Activated naive CD8-positive, alpha-beta T cell treated with anti-CD3 and anti-CD28 coated beads for 36 hours (primary cell): ENCODE data around the gene PIGM. TPM values are rescaled to one million over a fixed set of nuclear protein-coding genes. Genes with fewer than 3 reads are reported as not detected.

Experiments
- DNase-seq: peaks from one replicate; pipeline ENCODE4 v3.0.0; 2021
- H3K27ac Mint-ChIP-seq: one replicate; pipeline ENCODE4 v1.8.0; 2022; ENCODE audit warnings: mild to moderate bottlenecking, moderate library complexity, mixed read lengths
- H3K27me3 Mint-ChIP-seq: one replicate; pipeline ENCODE4 v1.8.0; 2022; ENCODE audit warnings: mild to moderate bottlenecking, mixed read lengths
- H3K36me3 Mint-ChIP-seq: one replicate; pipeline ENCODE4 v1.8.0; 2021; ENCODE audit warnings: mild to moderate bottlenecking, mixed read lengths
- H3K4me1 Mint-ChIP-seq: one replicate; pipeline ENCODE4 v1.8.0; 2021; ENCODE audit warnings: mixed read lengths
- H3K4me3 Mint-ChIP-seq: one replicate; pipeline ENCODE4 v1.8.0; 2022; ENCODE audit warnings: mild to moderate bottlenecking, moderate library complexity, mixed read lengths
- H3K9me3 Mint-ChIP-seq: one replicate; pipeline ENCODE4 v1.8.0; 2022; ENCODE audit warnings: mixed read lengths
- total RNA-seq, 2 experiments: library from RNA; stranded (reverse); gene quantifications; one replicate each; pipeline ENCODE4 v1.2.3, GENCODE V29; 2021

PIGM gene
- 1 to 10 TPM; 4.7 TPM for total RNA-seq

DNA sequence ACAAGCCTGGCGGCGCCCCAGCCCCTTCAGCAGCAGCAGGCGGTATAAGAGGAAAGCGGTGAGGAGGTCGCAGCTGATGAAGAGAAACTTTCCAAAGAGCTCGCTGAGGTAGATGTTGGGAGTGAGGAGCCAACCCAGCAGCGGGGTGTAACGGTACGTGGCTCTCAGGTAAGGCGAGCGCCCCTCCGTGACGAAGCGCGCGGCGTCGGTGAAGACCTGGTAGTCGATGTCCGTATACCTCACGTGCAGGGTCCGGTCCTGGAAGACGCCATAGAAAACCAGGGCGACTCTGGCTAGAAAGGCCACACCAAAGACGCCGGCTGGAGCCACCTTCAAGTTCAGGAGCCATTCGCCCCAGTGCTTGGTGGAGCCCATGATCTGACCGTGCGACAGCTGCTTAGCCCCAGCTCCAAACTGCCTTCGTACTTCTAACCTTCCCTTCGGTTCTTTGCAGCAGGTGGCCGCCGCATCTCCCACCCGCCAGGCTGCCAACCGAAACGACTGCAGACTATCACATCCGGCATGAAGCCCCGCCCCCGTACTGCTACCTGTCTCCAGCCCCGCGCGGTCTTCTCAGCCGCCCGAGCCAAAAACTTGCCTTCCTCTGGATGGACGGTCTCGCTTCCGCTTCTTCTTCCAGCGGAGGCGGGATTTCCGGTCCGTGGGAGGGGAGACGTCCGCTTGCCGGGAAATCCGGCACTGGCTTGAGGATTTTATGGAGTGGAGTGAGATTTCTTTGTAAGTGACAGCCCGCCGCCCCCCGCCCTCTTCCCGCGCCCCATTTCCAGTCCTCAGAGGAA, at the start of gene PIGM:
TSS of gene PIGM (minus strand) at position 626 of the 800 bp plus-strand sequence. CDS start at position 375, 251 bp downstream.
- peak; percentile 95 for DNase-seq
- peak within 1 kb of the TSS; percentile 89 for H3K27ac Mint-ChIP-seq
- H3K27me3 Mint-ChIP-seq: no peaks in the 10 kb centered on the region
- H3K4me1 Mint-ChIP-seq: peaks cover 25% of the 10 kb centered on the region
- no peaks in the 10 kb centered on the region for H3K9me3 Mint-ChIP-seq
- peaks cover 7% of the 10 kb centered on the region for H3K36me3 Mint-ChIP-seq
- peak within 1 kb of the TSS; percentile 96 for H3K4me3 Mint-ChIP-seq

DNA sequence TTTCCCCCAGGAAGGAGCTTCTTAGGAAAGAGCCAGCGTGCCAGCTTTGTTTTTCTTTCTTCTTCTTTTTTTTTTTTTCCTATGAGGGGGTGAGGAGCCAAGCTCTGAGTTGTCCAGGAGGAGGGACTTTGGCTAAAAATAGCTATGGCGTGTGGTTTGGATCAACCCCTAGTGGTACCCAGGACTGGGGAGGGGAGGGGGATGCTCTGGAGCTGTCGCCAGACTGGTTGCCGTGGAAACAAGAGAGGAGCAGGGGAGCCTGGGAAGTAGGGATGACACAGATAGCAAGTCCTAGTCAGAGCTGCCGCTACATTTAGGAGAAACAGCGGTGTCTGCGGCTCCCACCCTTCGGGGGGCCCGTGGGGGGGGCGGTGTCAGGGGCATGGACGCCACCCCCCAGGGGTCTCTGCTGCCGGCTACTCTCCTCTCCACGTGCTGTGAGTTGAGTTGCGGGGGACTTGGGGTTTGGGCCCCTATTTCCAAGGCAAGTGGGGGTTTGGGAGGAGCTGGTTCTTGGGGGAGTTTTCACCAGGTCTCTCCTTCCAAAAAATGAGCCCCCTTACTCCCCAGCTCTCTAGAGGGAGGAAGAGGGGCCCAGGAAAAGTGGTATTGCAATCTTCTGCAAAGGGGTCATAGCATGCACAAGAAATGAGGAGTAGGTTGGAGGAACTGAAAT, 49.6 kb upstream of the PIGM start, which contains the start of gene KCNJ9:
TSS of gene KCNJ9 (plus strand) at position 278 of the 676 bp plus-strand sequence. CDS start 2,493 bp downstream, outside the sequence.
- peaks cover 15% of the 10 kb centered on the region for H3K36me3 Mint-ChIP-seq
- DNase-seq: no peak

DNA sequence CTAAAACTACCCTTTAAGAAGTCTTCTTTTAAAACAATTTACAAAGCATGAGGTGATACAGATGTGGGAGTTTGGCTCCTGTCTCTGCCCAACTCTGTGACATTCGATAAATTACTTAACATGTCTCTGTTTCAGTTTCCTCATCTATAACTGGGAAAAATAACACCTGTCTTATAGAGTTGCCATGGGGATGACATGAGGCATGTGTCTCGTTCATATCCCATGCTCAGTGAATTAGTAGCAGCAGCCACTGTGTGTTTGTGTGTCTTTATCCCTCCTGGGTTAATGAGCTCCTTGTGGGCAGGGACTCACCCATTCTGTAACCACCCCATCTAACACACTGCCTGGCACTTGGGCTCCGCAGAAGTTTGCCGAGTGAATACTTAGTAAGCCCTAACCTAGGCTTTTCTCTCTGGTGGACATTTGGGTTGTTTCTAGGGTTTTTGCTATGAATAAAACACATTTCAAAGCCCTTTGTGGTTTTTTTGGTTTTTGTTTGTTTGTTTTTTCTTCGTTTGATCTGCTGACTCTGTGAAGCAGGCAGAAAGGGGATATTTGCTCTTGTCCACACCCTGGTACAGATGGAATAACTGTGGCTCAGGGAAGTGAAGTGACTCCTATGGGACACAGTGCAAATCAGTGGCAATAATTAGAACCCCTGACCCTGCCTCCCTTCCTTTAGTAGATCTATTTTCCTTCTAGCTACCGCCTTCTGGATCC, 48.8 kb upstream of the PIGM start:
- Mint-ChIP-seq H3K27ac (no peak overlapping the region), H3K9me3 (no peaks in the 10 kb centered on the region), H3K36me3 (peaks cover 8% of the 10 kb centered on the region), H3K4me3 (no peak overlapping the region), H3K27me3 (peaks cover 49% of the 10 kb centered on the region), H3K4me1 (peaks cover 20% of the 10 kb centered on the region)
- no peak for DNase-seq

More for the DNA sequence above, 49.6 kb upstream of the PIGM start, which contains the start of gene KCNJ9:
- peaks cover 23% of the 10 kb centered on the region for H3K4me1 Mint-ChIP-seq
- no peaks in the 10 kb centered on the region for H3K9me3 Mint-ChIP-seq
- H3K27ac Mint-ChIP-seq: no peak within 1 kb of the TSS
- peaks cover 49% of the 10 kb centered on the region for H3K27me3 Mint-ChIP-seq
- no peak within 1 kb of the TSS for H3K4me3 Mint-ChIP-seq

DNA sequence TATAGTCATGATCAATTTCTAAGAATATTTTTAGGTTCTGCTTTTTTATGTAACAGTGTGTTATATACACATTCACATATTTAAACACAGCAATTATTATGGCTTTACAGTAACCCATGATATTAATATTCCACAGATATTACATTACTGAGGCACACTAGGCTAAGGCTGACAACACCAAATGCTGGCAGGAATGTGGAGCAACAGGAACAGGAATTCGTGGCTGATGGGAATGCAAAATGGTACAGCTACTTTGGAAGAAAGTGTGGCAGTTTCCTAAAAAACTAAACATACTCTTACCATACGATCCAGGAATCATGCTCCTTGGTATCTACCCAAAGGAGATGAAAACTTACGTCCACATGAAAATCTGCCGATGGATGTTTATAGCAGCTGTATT, 47.7 kb upstream of the PIGM start:
- Mint-ChIP-seq H3K27ac (no peak overlapping the region), H3K4me1 (peaks cover 20% of the 10 kb centered on the region), H3K27me3 (peaks cover 49% of the 10 kb centered on the region), H3K4me3 (no peak overlapping the region), H3K36me3 (peaks cover 4% of the 10 kb centered on the region), H3K9me3 (no peaks in the 10 kb centered on the region)
- DNase-seq: no peak

DNA sequence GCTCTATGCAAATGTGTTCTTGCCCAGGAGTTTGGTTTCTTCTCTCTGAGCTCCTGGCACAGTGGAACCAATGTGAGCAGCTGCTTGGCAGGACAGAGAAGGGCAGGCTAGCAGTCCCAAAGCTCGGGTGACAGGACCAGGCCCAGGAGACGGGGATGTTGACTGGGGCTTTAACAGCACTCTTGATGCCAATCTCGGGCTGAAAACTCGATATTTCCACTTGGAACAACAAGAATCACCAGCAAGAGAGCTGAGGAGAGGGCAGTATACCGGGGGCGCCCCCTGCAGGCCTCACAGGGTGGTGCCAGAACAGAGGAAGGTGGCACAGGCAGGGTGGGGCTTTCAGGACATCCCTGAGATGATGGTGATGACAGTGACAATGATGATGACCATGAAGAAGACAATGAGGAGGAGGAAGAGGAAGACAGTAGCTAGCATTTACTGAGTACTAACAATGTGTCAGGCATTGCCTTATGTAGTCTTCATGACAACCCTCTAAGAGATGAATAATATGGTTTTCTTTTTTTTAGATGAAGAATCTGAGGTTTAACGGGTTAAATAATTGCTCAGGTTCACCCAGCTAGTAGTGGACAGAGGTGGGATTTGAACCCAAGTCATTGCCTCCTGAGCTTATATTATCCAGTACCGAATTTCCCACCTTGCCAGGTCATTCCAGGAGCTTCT, 46.9 kb upstream of the PIGM start:
- no peak overlapping the region for H3K27ac Mint-ChIP-seq
- H3K4me3 Mint-ChIP-seq: no peak overlapping the region
- peaks cover 49% of the 10 kb centered on the region for H3K27me3 Mint-ChIP-seq
- no peaks in the 10 kb centered on the region for H3K36me3 Mint-ChIP-seq
- H3K4me1 Mint-ChIP-seq: peaks cover 16% of the 10 kb centered on the region
- H3K9me3 Mint-ChIP-seq: no peaks in the 10 kb centered on the region
- peak; percentile 74 for DNase-seq

DNA sequence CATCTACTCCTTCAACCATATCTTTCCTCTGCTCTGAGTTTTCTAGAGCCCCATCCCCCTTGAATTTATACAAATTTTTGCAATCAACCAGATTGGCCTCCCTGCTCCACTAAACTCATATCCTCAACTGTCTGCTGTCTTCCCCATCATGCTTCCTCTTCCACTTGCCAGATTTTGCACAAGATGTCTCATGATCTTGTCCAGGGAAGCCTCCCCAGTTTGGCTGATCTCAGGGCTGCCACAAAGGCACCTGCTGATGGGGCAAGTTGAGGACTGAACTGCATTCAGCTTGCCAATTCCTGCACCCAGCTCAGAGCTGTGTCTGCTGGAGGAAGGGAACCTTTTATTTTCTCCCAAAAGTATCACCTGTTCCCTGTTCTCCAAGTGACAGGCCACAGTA, 45.7 kb upstream of the PIGM start:
- Mint-ChIP-seq H3K4me1 (peaks cover 16% of the 10 kb centered on the region), H3K27me3 (peaks cover 51% of the 10 kb centered on the region), H3K4me3 (no peak overlapping the region), H3K27ac (no peak overlapping the region), H3K9me3 (no peaks in the 10 kb centered on the region), H3K36me3 (no peaks in the 10 kb centered on the region)
- DNase-seq: no peak

DNA sequence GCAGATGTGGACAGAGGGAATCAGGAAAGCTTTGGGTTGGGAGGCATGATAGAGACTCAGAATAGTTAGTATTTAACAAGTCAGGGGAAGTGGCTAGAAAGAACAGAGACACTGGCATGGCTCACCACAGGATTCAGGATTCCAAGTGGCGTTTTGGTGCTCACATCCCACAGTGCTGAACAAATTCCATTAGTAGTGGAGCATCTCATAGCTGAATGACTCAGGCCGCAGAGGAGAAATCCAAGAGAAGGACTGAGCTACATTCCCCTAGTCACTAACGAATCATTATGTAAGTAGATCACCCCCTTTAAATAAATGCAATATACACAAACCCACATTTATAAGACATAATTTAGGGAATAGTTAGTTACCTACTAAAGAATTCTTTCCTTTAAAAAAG, 44.5 kb upstream of the PIGM start:
- Mint-ChIP-seq H3K36me3 (no peaks in the 10 kb centered on the region), H3K4me3 (no peak overlapping the region), H3K4me1 (peaks cover 21% of the 10 kb centered on the region), H3K27me3 (peaks cover 48% of the 10 kb centered on the region), H3K27ac (no peak overlapping the region), H3K9me3 (no peaks in the 10 kb centered on the region)
- no peak for DNase-seq

DNA sequence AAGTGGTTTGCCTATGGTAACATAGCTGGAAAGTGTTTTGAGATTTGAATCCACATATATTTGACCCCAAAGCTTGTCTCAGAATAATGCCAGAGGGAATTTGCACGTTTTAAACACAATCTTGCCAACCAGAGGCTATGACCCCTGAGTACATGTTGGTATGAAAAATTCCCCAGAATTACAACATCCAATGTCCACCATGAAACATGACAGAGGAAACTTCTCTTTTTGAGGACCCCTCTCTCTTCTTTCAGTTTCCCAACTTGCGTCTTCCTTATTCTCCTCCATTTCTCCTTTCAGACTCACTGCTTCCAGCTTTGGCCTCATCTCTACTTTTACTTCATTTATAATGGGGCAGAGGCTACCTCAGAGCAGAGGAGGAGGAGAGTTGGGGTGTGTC, 44.0 kb upstream of the PIGM start:
- no peak for DNase-seq
- no peak overlapping the region for H3K27ac Mint-ChIP-seq
- H3K4me1 Mint-ChIP-seq: peaks cover 16% of the 10 kb centered on the region
- no peaks in the 10 kb centered on the region for H3K9me3 Mint-ChIP-seq
- peaks cover 43% of the 10 kb centered on the region for H3K27me3 Mint-ChIP-seq
- H3K36me3 Mint-ChIP-seq: no peaks in the 10 kb centered on the region
- H3K4me3 Mint-ChIP-seq: no peak overlapping the region

DNA sequence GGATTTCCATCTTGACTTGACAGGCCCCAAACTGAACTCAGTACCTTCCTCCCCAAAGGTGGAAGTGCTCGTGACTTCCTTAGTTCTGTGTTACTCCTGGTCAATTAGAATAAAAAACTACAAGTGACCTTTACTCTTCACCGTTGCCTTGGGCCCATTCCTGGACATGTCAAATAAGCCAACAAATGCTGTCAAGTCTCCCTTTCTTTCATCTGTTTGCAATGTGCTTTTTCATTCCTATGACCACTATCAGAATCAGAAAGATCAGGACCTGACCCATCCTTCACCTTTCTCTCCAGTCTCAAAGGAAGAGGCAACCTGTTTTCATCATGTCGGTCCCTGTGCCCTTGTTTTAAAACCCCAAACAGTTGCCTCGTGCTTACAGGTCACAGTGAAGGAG, 43.1 kb upstream of the PIGM start:
- Mint-ChIP-seq H3K4me3 (no peak overlapping the region), H3K4me1 (peaks cover 10% of the 10 kb centered on the region), H3K9me3 (no peaks in the 10 kb centered on the region), H3K36me3 (no peaks in the 10 kb centered on the region), H3K27ac (no peak overlapping the region), H3K27me3 (peaks cover 41% of the 10 kb centered on the region)
- DNase-seq: no peak

DNA sequence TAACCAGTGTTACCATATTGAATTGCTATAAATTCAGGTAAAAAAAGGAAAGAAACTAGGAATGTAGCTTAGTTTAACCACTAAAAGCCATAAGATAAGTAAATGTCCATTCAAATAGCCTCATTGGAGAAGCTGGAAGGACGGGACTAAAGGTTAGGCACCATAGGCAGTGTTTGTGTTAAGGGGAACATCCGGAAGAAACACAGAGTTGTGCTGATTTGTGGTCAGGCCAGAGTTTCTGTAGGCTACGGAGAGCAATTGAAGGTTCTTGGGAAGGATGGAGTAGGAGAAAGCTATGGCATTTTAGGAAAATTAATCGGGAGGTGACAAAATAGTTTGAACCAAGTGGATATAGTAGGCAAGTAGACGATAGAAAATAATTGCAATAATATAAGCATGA, 39.5 kb upstream of the PIGM start:
- Mint-ChIP-seq H3K4me1 (peaks cover 8% of the 10 kb centered on the region), H3K27me3 (peaks cover 34% of the 10 kb centered on the region), H3K27ac (no peak overlapping the region), H3K36me3 (no peaks in the 10 kb centered on the region), H3K9me3 (no peaks in the 10 kb centered on the region), H3K4me3 (no peak overlapping the region)
- DNase-seq: no peak

DNA sequence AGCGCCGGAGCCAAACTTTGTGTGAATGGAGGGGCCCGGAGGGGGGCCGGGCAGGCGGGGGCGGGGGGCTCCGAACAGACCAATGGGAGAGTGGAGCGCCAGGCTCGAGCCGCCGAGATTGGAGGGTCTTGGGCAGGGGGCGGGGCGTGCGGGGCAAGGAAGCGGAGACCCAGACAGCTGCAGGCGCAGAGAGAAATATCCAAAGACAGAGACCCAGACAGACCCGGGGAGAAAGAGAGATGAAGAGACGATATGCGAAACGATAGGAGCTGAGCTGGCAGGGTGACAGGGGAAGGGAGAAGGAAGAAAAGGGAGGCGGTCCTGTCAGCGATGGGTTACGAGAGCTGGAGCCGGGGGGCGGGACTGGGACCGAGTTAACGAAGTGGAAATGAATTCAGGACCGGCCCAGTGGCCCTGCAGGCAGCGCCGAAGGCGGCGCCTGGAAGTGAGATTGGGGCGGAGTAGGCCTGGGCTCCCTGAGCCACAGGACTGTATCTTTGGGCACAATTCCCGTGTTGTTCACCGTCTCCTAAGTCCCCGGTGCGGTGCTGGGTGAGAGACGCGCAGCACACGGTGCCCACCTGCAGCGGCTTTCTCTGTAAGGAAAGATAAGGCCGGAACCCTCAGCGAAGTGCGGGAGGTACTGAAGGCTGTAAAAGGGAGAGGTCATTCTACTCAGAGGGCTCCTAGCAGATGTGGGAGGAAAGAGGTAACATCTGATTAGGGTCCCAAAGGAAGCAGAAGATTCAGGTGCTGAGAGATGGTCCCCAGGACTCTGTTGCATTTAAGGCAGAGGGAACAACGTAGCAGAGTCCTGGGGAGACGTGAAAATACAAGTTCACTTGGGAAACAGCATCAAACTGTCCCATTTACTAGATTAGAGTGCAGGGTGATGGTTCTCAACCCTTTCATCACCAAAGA, 38.7 kb upstream of the PIGM start:
- H3K27me3 Mint-ChIP-seq: peaks cover 34% of the 10 kb centered on the region
- no peaks in the 10 kb centered on the region for H3K36me3 Mint-ChIP-seq
- H3K9me3 Mint-ChIP-seq: no peaks in the 10 kb centered on the region
- DNase-seq: peak; percentile 80
- H3K4me1 Mint-ChIP-seq: peaks cover 8% of the 10 kb centered on the region
- H3K27ac Mint-ChIP-seq: no peak overlapping the region
- H3K4me3 Mint-ChIP-seq: peak overlapping the region; percentile 83

DNA sequence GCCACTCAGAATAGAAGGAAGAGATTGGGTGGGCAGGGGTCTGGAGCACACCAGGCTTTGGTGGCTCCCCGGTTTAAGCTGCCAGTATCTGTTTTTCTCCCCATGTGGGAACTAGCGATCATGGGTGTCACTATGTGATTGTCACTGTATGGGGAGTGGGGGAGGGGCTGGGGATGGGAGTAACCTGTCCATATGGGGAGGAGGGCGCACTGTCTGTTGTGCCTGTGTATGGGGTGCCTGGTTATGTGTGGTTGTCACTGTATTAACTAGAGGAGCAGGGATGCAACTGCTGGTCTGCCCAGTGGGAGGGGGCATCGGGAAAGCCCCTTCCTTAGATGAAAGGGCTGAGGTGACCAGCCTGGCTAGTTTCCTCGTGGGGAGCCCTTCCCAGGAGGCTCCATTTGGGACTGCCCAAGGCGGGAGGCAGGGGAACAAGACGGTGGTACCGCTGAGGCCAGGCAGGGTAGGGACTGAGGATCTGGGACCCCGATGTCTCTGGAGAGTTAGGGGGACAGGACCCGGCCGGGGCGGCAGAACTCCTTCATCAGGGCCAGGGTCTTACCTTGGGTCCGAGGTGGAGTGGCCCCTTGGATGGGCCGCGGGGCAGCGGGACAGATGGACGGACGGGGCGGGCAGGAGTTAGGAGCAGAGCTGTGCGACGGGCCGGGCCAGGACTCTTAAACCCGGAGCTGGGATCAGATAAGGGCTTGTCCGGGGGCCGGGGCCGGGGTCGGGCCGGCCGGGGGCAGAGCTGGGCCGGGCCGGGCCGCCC, 37.9 kb upstream of the PIGM start, which contains the start of gene KCNJ10:
TSS of gene KCNJ10 (minus strand) at position 701 of the 772 bp plus-strand sequence. CDS start 27,628 bp downstream, outside the sequence.
- peaks cover 8% of the 10 kb centered on the region for H3K4me1 Mint-ChIP-seq
- H3K27ac Mint-ChIP-seq: no peak within 1 kb of the TSS
- peak within 1 kb of the TSS; percentile 83 for H3K4me3 Mint-ChIP-seq
- no peak for DNase-seq
- H3K9me3 Mint-ChIP-seq: no peaks in the 10 kb centered on the region
- no peaks in the 10 kb centered on the region for H3K36me3 Mint-ChIP-seq
- peaks cover 34% of the 10 kb centered on the region for H3K27me3 Mint-ChIP-seq

DNA sequence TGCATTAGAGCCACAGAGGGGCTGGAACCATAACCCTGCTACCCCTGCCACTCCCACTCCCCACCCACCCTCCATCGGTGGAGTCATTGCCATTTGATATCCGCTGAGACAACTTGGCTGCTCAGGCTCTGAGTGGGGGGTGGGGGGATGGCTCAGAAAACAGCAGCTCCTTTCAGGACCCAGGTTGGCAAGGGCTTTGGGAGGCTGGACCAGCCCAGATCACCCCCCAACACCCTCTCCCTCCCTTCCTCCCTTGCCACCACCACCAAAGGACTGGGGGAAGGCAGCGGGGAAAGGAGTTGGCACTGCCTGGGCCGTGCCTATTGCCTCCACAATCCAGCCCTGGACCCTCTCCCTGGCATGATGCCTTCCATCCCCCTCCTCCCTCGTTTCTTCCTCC, 36.4 kb upstream of the PIGM start:
- H3K27me3 Mint-ChIP-seq: peaks cover 31% of the 10 kb centered on the region
- peaks cover 8% of the 10 kb centered on the region for H3K4me1 Mint-ChIP-seq
- no peak overlapping the region for H3K4me3 Mint-ChIP-seq

More for the DNA sequence above, 36.4 kb upstream of the PIGM start:
- Mint-ChIP-seq H3K36me3 (no peaks in the 10 kb centered on the region), H3K9me3 (no peaks in the 10 kb centered on the region), H3K27ac (no peak overlapping the region)
- DNase-seq: no peak
